ENCODE results near the gene GRK7.

GRCh38 chr3:141743305-141743704 is 19.9 kb upstream of the GRK7 start:
- TF ChIP-seq, protein P1, sequence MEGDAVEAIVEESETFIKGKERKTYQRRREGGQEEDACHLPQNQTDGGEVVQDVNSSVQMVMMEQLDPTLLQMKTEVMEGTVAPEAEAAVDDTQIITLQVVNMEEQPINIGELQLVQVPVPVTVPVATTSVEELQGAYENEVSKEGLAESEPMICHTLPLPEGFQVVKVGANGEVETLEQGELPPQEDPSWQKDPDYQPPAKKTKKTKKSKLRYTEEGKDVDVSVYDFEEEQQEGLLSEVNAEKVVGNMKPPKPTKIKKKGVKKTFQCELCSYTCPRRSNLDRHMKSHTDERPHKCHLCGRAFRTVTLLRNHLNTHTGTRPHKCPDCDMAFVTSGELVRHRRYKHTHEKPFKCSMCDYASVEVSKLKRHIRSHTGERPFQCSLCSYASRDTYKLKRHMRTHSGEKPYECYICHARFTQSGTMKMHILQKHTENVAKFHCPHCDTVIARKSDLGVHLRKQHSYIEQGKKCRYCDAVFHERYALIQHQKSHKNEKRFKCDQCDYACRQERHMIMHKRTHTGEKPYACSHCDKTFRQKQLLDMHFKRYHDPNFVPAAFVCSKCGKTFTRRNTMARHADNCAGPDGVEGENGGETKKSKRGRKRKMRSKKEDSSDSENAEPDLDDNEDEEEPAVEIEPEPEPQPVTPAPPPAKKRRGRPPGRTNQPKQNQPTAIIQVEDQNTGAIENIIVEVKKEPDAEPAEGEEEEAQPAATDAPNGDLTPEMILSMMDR (conservative IDR thresholded peaks at IDR 0.05; ENCODE audit: low read length), result no peak
- no peak for TF ChIP-seq EZH2phosphoT487 (IDR thresholded peaks at IDR 0.05; ENCODE audit: borderline replicate concordance, low read depth, low read length)
